Heart right ventricle (tissue), 16 donors: ENCODE measurements around the gene SFMBT2. TPM values are rescaled to one million over a fixed set of nuclear protein-coding genes. Genes with fewer than 3 reads are reported as not detected.
A peak's percentile ranks its signal among the peaks of the same experiment; 100 is the strongest.

Experiments used
- ATAC-seq, 8 donors: fragments of 200-7000 bp; cut with Tn5 transposase; one replicate each; pipeline ENCODE4 v1.9.1; 2020; ENCODE audit warnings: mild to moderate bottlenecking in 8 of 8, moderate library complexity in 8 of 8, moderate number of reproducible peaks in 1 of 8
- DNase-seq, 2 donors: peaks; one replicate each; pipeline ENCODE4 v3.0.0-alpha.2; 2020
- H3K27ac ChIP-seq, 10 donors: fragments of 200-600 bp; sonication (generic) in 2 of 10; one replicate each; pipeline versions ENCODE4 v1.5.0 to v1.8.0; 2020 to 2022; ENCODE audit warnings: mild to moderate bottlenecking in 3 of 10
- H3K27me3 ChIP-seq, 7 donors: fragments of 200-600 bp; one replicate each; pipeline ENCODE4 v1.8.0; 2021 to 2022; ENCODE audit warnings: mild to moderate bottlenecking in 2 of 7
- H3K36me3 ChIP-seq, 9 donors: fragments of 200-600 bp; sonication (generic) in 1 of 9; one replicate each; pipeline versions ENCODE4 v1.5.0 to v1.8.0; 2020 to 2022; ENCODE audit warnings: mild to moderate bottlenecking in 2 of 9
- H3K4me1 ChIP-seq, 9 donors: fragments of 200-600 bp; sonication (generic) in 1 of 9; one replicate each; pipeline versions ENCODE4 v1.5.0 to v1.8.0; 2020 to 2022; ENCODE audit warnings: mild to moderate bottlenecking in 4 of 9
- H3K4me3 ChIP-seq, 10 donors: fragments of 200-600 bp; sonication (generic) in 2 of 10; one replicate each; pipeline versions ENCODE4 v1.5.0 to v1.8.0; 2020 to 2022; ENCODE audit warnings: mild to moderate bottlenecking in 7 of 10, moderate library complexity in 2 of 10
- H3K9me3 ChIP-seq, 11 donors: fragments of 200-600 bp in 10 of 11; sonication (generic) in 2 of 11; one replicate each; pipeline versions ENCODE4 v1.5.0 to v1.8.0; 2013 to 2022; ENCODE audit warnings: mild to moderate bottlenecking in 2 of 11, control low read depth in 1 of 11, moderate library complexity in 1 of 11
- WGBS, 2 donors: extraction: QIAGEN DNeasy Blood & Tissue Kit; methylation state at CpG; one replicate each; pipeline ENCODE4 v1.1.7; 2013; ENCODE audit warnings: inconsistent platforms in 1 of 2; 5-methylcytosine and 5-hydroxymethylcytosine counted together
- intact Hi-C, 10 donors: fragments of 100-400 bp; cut with DNase I; formaldehyde crosslinking; loops; one replicate each; pipeline versions ENCODE4 v1.11.1 to v1.14.2; 2022
- polyA plus RNA-seq, 2 donors: library from polyadenylated mRNA; stranded (reverse); fragments of 200-250 nt; gene quantifications; one replicate each; pipeline ENCODE4 v1.2.3, GENCODE V29; 2013
- total RNA-seq, 10 donors: library from RNA; stranded (reverse); fragmentation: NEBNext Ultra II Directional in 3 of 10; extraction: Animal tissue kit (Norgen Biotek cat#: 25700) in 3 of 10; gene quantifications; one replicate each; pipeline versions ENCODE4 v1.2.1 to v1.2.4, GENCODE V29; 2021 to 2023
- TF ChIP-seq, protein P1 (sequence below), 9 donors: fragments of 200-600 bp; sonication (generic) in 2 of 9; IDR thresholded peaks; one replicate each; pipeline versions ENCODE4 v1.5.0 to v1.8.0; 2021 to 2022; ENCODE audit warnings: antibody characterized with exemption in 9 of 9, mild to moderate bottlenecking in 5 of 9, moderate library complexity in 1 of 9
- donor health status: Arrhythmogenic right ventricular cardiomyopathy.
- donor health status: ischemic (EF 13 %, LVEDD 7.1; RV severe dilation, severe dysfunction).
- donor health status: healthy with polysubstance abuse.
- donor health status: DM: no; HTN: yes; CAD: no.
- donor health status: DM: no; HTN: no; CAD: no.
- donor health status: ischemic (EF 25% LVEDD 6.9; RV normal size, moderate dysfunction).
- donor health status: ischemic (EF 25% LVEDD 5.7; RV mildly dilated, moderate dysfunction).
- donor health status: healthy.
- donor health status: DM: yes; HTN: yes; CAD: no.
- donor health status: Ischemic cardiomyopathy.
- donor health status: ischemic (EF 35%, LVEDD 5.7; RV mildly dilated, moderate dysfunction).
- donor health status: nonischemic (EF 11% LVEDD 7.7; RV severe dilation, severe dysfunction).
- donor health status: DM: yes; HTN: yes; CAD: no.
- donor health status: PGD.
- donor health status: ischemic (EF 29% LVEDD 5.4; RV normal size, mild dysfunction).
- donor health status: nonischemic (EF 23%, LVEDD 6.1; RV moderate dilation, normal function).

The SFMBT2 gene
- total and polyA plus RNA-seq, 12 donors: 4.1 to 14.2 (median 10.0) TPM

DNA sequence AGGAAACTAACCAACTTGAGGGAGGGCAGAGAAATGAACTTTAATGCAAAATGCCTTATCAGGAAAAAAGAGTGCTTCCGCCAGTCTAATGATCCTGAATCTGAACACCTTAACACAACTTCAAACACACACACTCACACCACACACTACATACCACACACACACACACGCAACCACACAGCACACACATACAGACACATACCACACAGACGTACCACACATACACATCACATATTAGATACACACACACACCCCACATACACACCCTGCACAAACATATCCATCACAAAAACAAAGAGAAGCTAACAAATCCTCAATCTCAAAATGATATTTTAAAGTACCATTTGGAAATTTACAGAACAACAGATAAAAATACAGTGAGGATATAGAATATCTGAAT is 175.5 kb downstream of the SFMBT2 start:
- Histone ChIP-seq H3K36me3 (peaks cover 0 to 52% (median 0%) of the 10 kb centered on the region in 9 donors), H3K4me1 (peaks cover 0 to 4% (median 0%) of the 10 kb centered on the region in 9 donors), H3K9me3 (peaks cover 0 to 10% (median 0%) of the 10 kb centered on the region in 11 donors), H3K27me3 (no peaks in the 10 kb centered on the region), H3K4me3 (no peak overlapping the region), H3K27ac (no peak overlapping the region)
- ATAC-seq (no peak), DNase-seq (no peak)
- WGBS, 2 donors: 96 to 98% methylated on average over 3 of the region's 3 CpGs
- intact Hi-C loops: no loop called here
- TF ChIP-seq, protein P1, sequence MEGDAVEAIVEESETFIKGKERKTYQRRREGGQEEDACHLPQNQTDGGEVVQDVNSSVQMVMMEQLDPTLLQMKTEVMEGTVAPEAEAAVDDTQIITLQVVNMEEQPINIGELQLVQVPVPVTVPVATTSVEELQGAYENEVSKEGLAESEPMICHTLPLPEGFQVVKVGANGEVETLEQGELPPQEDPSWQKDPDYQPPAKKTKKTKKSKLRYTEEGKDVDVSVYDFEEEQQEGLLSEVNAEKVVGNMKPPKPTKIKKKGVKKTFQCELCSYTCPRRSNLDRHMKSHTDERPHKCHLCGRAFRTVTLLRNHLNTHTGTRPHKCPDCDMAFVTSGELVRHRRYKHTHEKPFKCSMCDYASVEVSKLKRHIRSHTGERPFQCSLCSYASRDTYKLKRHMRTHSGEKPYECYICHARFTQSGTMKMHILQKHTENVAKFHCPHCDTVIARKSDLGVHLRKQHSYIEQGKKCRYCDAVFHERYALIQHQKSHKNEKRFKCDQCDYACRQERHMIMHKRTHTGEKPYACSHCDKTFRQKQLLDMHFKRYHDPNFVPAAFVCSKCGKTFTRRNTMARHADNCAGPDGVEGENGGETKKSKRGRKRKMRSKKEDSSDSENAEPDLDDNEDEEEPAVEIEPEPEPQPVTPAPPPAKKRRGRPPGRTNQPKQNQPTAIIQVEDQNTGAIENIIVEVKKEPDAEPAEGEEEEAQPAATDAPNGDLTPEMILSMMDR (IDR thresholded peaks at IDR 0.05): no peak

DNA sequence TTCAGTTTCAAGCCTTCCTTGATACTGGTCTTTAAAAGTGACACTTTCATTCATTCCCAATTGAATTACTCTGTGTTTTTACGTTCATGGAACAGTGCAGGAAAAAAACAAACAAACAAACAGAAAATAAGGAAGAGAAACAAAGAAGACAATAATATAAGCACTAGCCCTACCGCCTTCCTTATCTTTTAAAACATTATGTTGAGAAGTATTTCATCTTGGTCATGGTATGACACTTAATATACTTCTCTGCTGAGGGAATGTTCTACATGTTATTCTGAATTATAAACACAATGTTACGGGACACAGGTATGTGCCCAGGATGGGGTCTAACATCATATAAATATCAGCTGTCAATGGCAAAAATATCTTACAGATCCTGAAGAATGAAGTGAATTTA is 176.7 kb downstream of the SFMBT2 start:
- 92 to 95% methylated on average over 3 of the region's 3 CpGs for WGBS, 2 donors
- no peaks in the 10 kb centered on the region for H3K27me3 ChIP-seq
- ATAC-seq: no peak

DNA sequence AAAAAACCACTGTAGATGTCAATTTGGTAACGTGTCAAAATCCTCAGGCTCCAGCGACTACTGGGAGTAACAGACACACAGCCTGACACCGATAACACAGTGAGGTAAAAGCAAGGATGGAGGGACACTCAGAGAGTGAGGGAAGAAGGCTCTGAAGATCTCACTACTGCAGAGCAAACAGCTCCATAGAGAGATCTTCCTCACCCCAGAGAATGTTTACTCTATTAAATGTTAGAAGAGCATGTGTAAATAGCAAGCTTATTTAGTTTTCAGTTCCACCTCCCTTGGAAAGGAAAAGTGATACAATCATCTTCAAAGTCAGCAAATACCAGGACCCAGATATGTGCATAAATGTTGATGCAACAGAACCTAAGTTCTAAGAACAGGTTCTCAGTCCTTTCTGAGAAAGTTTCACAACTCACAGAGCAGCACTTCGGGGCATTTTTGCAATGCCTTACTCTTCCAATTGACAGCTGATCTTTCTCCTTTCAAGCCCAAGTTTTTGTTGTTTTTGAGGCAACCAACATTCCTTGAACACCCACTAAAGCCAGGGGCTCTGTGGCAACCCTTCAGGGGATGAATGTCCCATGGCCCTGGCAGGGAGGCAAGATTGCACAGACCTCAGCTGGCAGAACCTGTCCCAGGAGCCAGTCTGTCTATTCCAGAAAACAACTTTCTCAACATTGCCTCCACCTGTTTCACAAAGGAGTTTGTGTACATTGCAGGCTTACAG is 177.4 kb downstream of the SFMBT2 start:
- Histone ChIP-seq H3K36me3 (peaks cover 0 to 39% (median 0%) of the 10 kb centered on the region in 9 donors), H3K27me3 (no peaks in the 10 kb centered on the region), H3K9me3 (peaks cover 0 to 10% (median 0%) of the 10 kb centered on the region in 11 donors), H3K4me1 (peaks cover 0 to 4% (median 0%) of the 10 kb centered on the region in 9 donors), H3K27ac (peak overlapping the region in 1 of 10 donors; percentile 48), H3K4me3 (no peak overlapping the region)
- intact Hi-C loops: no loop called here
- ATAC-seq: peak in 1 of 8 donors; percentile 20
- TF ChIP-seq, protein P1 (IDR thresholded peaks at IDR 0.05): no peak
- WGBS, 2 donors: 68 to 70% methylated on average over 4 of the region's 4 CpGs
- DNase-seq: no peak

More for the DNA sequence above, 176.7 kb downstream of the SFMBT2 start:
- Histone ChIP-seq H3K9me3 (peaks cover 0 to 10% (median 0%) of the 10 kb centered on the region in 11 donors), H3K4me1 (peaks cover 0 to 4% (median 0%) of the 10 kb centered on the region in 9 donors), H3K27ac (peak overlapping the region in 1 of 10 donors; percentile 28), H3K36me3 (peaks cover 0 to 42% (median 0%) of the 10 kb centered on the region in 9 donors), H3K4me3 (no peak overlapping the region)
- TF ChIP-seq, protein P1 (IDR thresholded peaks at IDR 0.05): no peak
- intact Hi-C loops: no loop called here
- DNase-seq: no peak

DNA sequence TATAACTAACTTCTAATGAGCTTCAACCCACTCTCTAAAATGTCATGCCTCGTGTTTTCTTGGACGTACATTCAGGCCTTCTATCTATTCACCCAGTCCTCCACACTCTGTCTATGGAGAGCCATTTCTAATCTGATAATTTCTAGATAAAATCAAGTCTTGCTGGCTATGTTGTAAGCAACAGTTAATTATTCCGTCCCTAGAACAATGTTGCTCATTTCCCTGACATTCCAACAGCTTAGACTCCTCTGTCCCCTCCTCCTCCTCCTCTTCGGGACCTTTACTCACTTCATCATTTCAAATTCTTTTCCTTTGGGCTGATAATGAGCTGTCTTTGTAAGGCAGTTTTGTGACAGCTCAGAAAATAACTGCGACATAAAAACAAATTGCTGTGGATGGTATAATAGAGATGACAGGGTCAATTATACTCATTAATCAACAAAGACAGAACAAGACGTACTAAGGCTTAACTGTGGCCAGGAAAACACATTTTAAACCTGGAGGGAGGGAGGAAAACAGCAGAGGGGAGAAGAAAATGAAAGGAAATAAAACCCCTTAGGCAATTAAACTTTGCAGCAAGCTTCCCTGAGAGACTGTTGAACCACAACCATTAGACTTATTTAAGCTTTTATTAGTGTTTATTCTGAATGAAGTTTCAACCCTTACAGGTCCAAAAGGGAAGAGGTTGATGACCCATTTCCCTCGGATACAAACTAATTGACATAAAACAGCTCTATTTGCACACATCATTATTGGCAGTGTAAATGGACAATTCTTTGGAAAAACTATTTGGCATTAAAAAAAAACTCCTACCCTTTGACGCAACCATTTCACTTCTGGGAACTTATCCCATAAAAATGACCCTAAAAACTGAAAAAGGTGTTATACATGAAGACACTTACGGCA is 179.1 kb downstream of the SFMBT2 start:
- no peak for DNase-seq
- peak in 1 of 8 donors; percentile 19 for ATAC-seq
- intact Hi-C loops: no loop called here
- H3K27me3 ChIP-seq: no peaks in the 10 kb centered on the region
- TF ChIP-seq, protein P1 (IDR thresholded peaks at IDR 0.05): no peak
- peaks cover 0 to 38% (median 5%) of the 10 kb centered on the region in 9 donors for H3K36me3 ChIP-seq
- H3K27ac ChIP-seq: no peak overlapping the region
- no peak overlapping the region for H3K4me3 ChIP-seq
- WGBS, 2 donors: 74% methylated on average over 9 of the region's 9 CpGs
- peaks cover 0 to 4% (median 0%) of the 10 kb centered on the region in 9 donors for H3K4me1 ChIP-seq
- H3K9me3 ChIP-seq: peaks cover 0 to 10% (median 0%) of the 10 kb centered on the region in 11 donors
